GM12865 (cell line): ENCODE data around the gene NR5A1.

Experiments
- DNase-seq: peaks from one replicate; pipeline ENCODE4 v3.0.0; 2010; ENCODE audit warnings: low read depth
- H3K4me3 ChIP-seq: 2 replicates; pipeline ENCODE4 v1.5.1; 2011; ENCODE audit warnings: mild to moderate bottlenecking, low read depth, low read length, control low read depth
- CTCF ChIP-seq: IDR thresholded peaks from 2 replicates; pipeline ENCODE4 v1.5.1; 2011; ENCODE audit warnings: low read length, control low read depth, low read depth, inconsistent platforms; ENCODE audit not compliant: insufficient read depth; ENCODE audit errors: missing control alignments

NR5A1 gene

DNA sequence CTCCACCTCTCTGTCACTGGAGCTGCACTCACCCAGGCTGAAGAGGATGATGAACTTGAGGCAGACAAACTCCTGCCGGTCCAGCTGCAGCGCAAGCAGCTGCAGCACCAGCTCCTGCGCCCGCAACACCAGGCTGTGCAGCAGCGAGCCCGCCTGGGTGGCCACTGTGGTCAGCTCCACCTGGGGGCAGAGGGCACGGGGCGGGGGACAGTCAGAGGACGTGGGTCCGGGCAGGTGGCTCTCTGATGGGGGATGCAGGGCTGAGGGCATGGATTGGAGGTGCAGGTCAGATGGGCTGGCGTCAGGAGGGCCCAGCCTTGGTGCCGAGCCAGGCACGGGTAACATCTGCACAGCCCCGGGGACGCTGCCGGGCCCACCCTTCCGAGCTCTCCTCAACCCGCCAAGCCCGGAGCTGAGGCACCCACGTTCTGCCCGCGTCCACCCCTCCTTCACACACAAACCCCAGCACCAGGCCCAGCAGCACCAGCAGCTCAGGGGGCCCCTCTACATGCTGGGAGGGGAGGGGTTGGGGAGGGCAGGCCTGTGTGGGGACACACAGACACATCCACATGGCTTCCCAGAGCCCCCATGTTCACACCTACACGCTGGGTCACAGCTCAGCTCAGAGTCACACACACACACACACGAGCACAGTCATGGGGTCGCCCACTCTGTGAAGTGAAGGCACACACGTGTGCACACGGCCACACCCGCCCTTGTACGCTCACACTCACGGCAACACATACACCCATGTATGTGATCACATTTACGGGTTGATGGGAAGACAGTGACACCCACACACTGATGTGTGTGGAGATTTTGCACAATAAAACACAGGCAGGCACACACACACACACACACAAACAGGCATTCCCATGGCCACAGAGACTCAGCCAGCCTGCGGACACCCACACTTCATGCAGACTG, 15.9 kb downstream of the NR5A1 start:
- H3K4me3 ChIP-seq, result no peak overlapping the region
- TF ChIP-seq CTCF, result no peak
- DNase-seq, result no peak

DNA sequence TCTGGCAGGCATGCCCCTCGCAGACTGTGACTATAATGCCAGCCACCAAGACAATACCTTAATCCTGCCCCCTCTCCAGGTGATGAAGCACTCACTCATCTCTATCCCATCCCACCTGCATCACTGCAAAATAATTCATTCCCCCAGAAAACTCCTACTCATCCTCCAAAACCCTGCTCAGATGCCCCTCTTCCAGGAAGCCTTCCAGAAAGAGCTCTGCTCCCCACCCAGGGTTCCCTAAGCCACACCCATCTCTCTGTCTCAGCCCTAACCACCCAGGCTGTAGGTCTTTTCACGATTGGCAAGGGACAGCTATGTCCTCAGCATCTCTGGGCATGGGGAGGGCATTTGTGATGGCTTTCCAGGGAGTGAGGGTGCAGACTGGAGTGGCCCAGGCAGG, 17.2 kb downstream of the NR5A1 start:
- no peak for TF ChIP-seq CTCF
- H3K4me3 ChIP-seq, result no peak overlapping the region
- no peak for DNase-seq

- TF ChIP-seq CTCF, result no peak
- DNase-seq, result no peak
These were observed 18.0 kb downstream of the NR5A1 start for GRCh38 chr9:124489222-124489621.

GRCh38 chr9:124488641-124489210, 18.5 kb downstream of the NR5A1 start:
- no peak for TF ChIP-seq CTCF
- H3K4me3 ChIP-seq, result no peak overlapping the region
- no peak for DNase-seq

More at GRCh38 chr9:124489222-124489621, 18.0 kb downstream of the NR5A1 start:
- no peak overlapping the region for H3K4me3 ChIP-seq

DNA sequence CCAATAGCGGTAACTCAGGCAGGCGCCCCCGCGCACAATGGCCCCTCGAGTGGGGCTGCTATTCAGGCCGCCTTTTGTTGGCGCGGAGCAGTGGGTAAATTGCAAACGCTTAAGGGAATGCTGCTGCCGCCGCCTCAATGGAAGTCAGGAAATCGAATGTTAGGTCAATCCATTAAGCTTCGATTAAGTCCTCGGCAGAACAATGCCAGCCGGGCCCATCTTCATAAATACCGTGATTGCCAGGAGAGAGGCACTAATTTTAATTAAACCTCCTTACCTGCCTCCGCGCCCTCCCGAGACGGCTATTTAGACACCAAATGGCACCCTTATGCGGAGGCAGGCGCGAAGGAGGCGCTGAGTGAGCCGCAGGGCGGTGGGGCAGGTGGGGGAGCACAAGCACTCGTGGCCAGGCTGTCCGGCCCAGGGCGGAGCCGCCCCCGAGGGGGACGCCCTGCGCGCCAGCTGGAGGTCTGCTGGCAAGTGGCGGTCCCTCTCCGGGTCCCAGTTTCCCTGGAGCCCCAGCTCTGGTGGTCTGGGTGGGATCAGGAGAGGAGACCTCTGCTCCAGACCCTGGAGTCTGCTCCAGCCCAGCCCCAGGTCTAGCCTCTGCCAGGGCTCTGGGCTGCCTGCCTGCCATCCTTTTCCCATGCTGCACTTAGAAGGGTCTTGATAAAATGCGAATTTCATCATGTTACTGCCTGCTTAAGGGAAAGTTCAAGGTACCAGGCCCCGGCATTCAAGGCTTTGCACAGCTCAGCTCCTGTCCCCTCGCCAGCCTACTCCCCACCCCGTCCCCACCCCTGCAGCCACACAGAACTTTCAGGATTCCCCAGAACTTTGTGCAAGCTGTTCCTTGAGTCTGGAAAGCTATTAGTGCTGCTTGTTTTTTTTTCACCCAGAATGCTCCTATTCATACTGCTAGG, 19.7 kb downstream of the NR5A1 start:
- TF ChIP-seq CTCF, result no peak
- no peak for DNase-seq
- H3K4me3 ChIP-seq, result no peak overlapping the region

- TF ChIP-seq CTCF, result no peak
- no peak overlapping the region for H3K4me3 ChIP-seq
- DNase-seq, result no peak
These were observed 20.4 kb downstream of the NR5A1 start for GRCh38 chr9:124486778-124487259.
